ENCODE data around the gene OXTR.

Gene OXTR

DNA sequence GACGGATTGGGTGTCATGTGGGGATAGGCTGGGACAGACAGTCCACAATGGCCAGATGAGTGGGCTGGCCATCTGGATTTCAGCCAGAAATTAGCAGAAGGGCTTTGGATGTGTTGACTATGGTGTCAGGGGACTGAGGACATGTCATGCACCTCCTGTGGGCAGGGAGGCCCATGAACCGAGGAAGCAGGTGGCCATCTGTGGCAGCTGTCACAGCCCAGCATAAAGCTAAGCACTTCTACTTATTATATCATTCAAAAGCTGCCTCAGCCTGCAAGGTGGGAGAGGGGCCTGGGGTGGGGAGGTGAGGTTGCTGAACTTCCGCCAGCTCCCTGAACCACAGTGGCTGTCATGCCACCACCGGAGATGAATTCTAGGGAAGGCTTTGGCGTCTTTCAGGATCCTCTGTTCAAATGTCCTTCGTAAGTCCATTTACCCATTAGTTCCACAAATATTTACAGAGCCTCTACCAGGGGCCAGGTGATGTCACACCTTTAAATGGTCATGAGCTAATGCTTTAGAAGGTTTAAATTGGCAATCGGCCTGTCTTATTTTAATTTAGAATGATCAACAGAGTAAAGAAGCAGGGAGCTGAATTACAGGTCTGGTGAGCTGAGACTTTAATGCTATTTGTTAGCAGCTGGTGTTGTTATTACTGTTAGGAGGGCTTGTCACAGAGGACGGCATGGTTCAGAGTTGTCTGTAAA is 59.5 kb downstream of the OXTR start:
- DNase-seq: peak in 2 of 3 experiments; percentile 40 to 79

- no peak for DNase-seq
These were observed 60.1 kb downstream of the OXTR start for GRCh38 chr3:8709287-8709686.

GRCh38 chr3:8705575-8705974 is 63.8 kb downstream of the OXTR start:
- DNase-seq: no peak

DNA sequence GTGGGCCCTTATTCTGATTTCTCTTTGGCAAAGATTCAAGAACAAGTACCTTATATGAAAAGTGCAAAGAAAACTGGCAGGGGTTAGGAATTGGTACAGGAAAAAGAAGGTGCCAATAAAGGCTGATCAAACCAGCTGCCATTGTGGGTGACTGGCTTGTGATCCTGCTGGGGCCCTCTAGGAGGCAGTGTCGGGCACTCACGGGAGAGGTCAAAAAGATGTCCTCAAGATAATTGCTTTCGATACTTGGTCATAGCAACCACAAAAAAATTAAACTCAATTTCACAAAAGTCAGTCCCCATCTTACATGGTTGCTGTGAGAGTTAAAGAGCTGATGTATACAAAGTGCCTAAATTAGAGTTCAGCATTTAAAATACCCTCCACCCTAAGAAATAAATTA is 66.9 kb downstream of the OXTR start:
- no peak for DNase-seq

Data from NCI-H1417 (cell line).